Natural killer cell (primary cell): ENCODE results near the gene ADGRB2. TPM values are rescaled to one million over a fixed set of nuclear protein-coding genes. Genes with fewer than 3 reads are reported as not detected.

Experiments
- ATAC-seq, 3 donors: fragments of 150-1000 bp in 2 of 3; fragments of 200-7000 bp in 1 of 3; cut with Tn5 transposase; 1 replicate in 1 of 3; 2 replicates in 2 of 3; pipeline ENCODE4 v1.10.0; 2021; ENCODE audit warnings: mild to moderate bottlenecking in 2 of 3, moderate library complexity in 2 of 3
- DNase-seq, 2 donors: peaks; one replicate each; pipeline versions ENCODE4 v3.0.0 to v3.0.0-alpha.2; 2013 to 2021; ENCODE audit warnings: mixed read lengths in 1 of 2
- H3K27ac ChIP-seq: one replicate; pipeline ENCODE4 v1.5.1; 2013; ENCODE audit warnings: mild to moderate bottlenecking, low read length
- H3K27me3 ChIP-seq: one replicate; pipeline ENCODE4 v1.6.1; 2013; ENCODE audit warnings: low read length; ENCODE audit not compliant: control insufficient read depth, insufficient read depth
- H3K36me3 ChIP-seq: one replicate; pipeline ENCODE4 v1.6.1; 2013; ENCODE audit warnings: low read length; ENCODE audit not compliant: control insufficient read depth, insufficient read depth
- H3K4me1 ChIP-seq: one replicate; pipeline ENCODE4 v1.6.1; 2013; ENCODE audit warnings: low read length; ENCODE audit not compliant: control insufficient read depth, insufficient read depth
- H3K4me3 ChIP-seq: one replicate; pipeline ENCODE4 v1.5.1; 2013; ENCODE audit warnings: low read length
- H3K9me3 ChIP-seq: one replicate; pipeline ENCODE4 v1.6.1; 2013; ENCODE audit warnings: low read length; ENCODE audit not compliant: control insufficient read depth, insufficient read depth
- H3K27ac Mint-ChIP-seq, 2 donors: one replicate each; pipeline ENCODE4 v1.8.0; 2022; ENCODE audit warnings: mild to moderate bottlenecking in 2 of 2, mixed read lengths in 2 of 2, moderate library complexity in 1 of 2
- H3K27me3 Mint-ChIP-seq, 2 donors: one replicate each; pipeline ENCODE4 v1.8.0; 2022; ENCODE audit warnings: low read depth in 2 of 2, mixed read lengths in 2 of 2
- H3K36me3 Mint-ChIP-seq: one replicate; pipeline ENCODE4 v1.8.0; 2022; ENCODE audit warnings: mixed read lengths
- H3K4me1 Mint-ChIP-seq, 2 donors: one replicate each; pipeline ENCODE4 v1.8.0; 2022; ENCODE audit warnings: mixed read lengths in 2 of 2
- H3K4me3 Mint-ChIP-seq: one replicate; pipeline ENCODE4 v1.8.0; 2022; ENCODE audit warnings: mild to moderate bottlenecking, moderate library complexity, mixed read lengths
- H3K9me3 Mint-ChIP-seq, 2 donors: one replicate each; pipeline ENCODE4 v1.8.0; 2022; ENCODE audit warnings: mixed read lengths in 2 of 2
- WGBS: methylation state at CpG from one replicate; pipeline ENCODE4 v1.1.7; 2013; ENCODE audit warnings: missing lambda C conversion rate; ENCODE audit not compliant: insufficient coverage; 5-methylcytosine and 5-hydroxymethylcytosine counted together
- intact Hi-C: fragments of 100-400 bp; cut with micrococcal nuclease; formaldehyde crosslinking; loops from one replicate; pipeline ENCODE4 v1.14.2; 2022
- total RNA-seq, 4 donors: library from RNA; stranded (reverse); fragments of 120-200 nt in 1 of 4; gene quantifications; one replicate each; pipeline versions ENCODE4 v1.2.3 to v1.2.4, GENCODE V29; 2013 to 2022
- TF ChIP-seq, protein P1 (sequence below): fragments of 200-600 bp; IDR thresholded peaks from one replicate; pipeline ENCODE4 v1.8.0; 2022; ENCODE audit warnings: antibody characterized with exemption

ADGRB2 gene
- total RNA-seq, 3 donors from 2014 or later (not counting 1 experiment from before 2014, with no cell fraction given), result 7.6 to 19.9 (median 12.8) TPM

DNA sequence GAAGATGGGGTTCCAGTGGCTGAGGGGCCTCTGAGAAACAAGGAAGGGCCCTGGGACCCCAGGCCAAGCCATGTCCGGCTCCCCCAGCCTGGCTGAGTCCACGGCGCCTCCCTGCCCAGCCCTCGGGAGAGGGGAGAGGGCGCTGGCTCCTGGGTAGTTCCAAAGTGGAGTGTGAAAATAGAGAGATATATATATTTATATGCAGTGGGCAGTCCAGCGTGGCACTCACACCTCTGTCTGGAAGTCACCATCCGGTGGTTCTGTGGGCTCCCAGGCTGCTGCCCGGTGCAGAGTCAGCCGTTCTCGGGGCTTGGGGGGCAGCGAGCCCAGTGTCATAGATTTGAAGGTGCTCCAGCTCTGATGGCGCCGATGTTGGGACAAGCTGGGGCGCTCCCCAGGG lies 36.9 kb downstream of the ADGRB2 start:
- no peak overlapping the region for H3K4me3 Mint-ChIP-seq
- H3K27ac Mint-ChIP-seq, result no peak overlapping the region
- Histone ChIP-seq H3K9me3 (no peaks in the 10 kb centered on the region), H3K27me3 (no peaks in the 10 kb centered on the region), H3K4me3 (no peak overlapping the region), H3K4me1 (peaks cover 3% of the 10 kb centered on the region), H3K36me3 (no peaks in the 10 kb centered on the region), H3K27ac (no peak overlapping the region)
- TF ChIP-seq, protein P1, sequence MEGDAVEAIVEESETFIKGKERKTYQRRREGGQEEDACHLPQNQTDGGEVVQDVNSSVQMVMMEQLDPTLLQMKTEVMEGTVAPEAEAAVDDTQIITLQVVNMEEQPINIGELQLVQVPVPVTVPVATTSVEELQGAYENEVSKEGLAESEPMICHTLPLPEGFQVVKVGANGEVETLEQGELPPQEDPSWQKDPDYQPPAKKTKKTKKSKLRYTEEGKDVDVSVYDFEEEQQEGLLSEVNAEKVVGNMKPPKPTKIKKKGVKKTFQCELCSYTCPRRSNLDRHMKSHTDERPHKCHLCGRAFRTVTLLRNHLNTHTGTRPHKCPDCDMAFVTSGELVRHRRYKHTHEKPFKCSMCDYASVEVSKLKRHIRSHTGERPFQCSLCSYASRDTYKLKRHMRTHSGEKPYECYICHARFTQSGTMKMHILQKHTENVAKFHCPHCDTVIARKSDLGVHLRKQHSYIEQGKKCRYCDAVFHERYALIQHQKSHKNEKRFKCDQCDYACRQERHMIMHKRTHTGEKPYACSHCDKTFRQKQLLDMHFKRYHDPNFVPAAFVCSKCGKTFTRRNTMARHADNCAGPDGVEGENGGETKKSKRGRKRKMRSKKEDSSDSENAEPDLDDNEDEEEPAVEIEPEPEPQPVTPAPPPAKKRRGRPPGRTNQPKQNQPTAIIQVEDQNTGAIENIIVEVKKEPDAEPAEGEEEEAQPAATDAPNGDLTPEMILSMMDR, result no peak
- peaks cover under 1 to 5% of the 10 kb centered on the region in 2 donors for H3K27me3 Mint-ChIP-seq
- WGBS, result 94% methylated on average over 14 of the region's 14 CpGs
- H3K9me3 Mint-ChIP-seq, result no peaks in the 10 kb centered on the region
- DNase-seq (no peak), ATAC-seq (no peak)
- intact Hi-C loops, result no loop called here
- H3K36me3 Mint-ChIP-seq, result no peaks in the 10 kb centered on the region
- peaks cover 0 to 5% of the 10 kb centered on the region in 2 donors for H3K4me1 Mint-ChIP-seq

DNA sequence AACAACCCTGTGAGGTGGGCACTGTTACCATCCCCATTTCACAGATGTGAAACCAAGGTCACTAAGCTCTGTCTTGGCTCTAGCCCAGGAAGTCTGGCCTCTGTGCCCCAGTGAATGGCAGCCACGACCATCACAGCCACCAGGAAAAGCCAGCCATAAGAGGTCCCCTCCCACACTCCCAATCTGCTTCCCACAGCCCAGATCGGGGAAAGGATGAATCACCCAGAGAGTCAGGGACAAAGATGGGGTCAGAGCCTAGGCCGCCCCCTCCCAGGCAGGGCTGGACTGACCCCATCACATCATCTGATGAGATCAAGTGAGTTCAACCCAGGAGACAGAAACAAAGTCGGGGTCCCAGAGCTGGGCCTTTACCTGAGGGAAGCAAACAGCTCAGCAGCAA lies 37.4 kb downstream of the ADGRB2 start:
- H3K4me1 Mint-ChIP-seq, result peaks cover 0 to 5% of the 10 kb centered on the region in 2 donors
- H3K36me3 ChIP-seq, result no peaks in the 10 kb centered on the region
- peaks cover 3% of the 10 kb centered on the region for H3K4me1 ChIP-seq
- no peak overlapping the region for H3K4me3 Mint-ChIP-seq
- H3K27me3 Mint-ChIP-seq, result peaks cover 6 to 9% of the 10 kb centered on the region in 2 donors
- no peaks in the 10 kb centered on the region for H3K27me3 ChIP-seq
- intact Hi-C loops, result no loop called here
- ATAC-seq (no peak), DNase-seq (no peak)
- TF ChIP-seq, protein P1, result no peak
- no peak overlapping the region for H3K27ac Mint-ChIP-seq
- no peak overlapping the region for H3K4me3 ChIP-seq
- no peaks in the 10 kb centered on the region for H3K36me3 Mint-ChIP-seq
- no peaks in the 10 kb centered on the region for H3K9me3 ChIP-seq
- H3K9me3 Mint-ChIP-seq, result no peaks in the 10 kb centered on the region
- WGBS, result 72% methylated on average over 4 of the region's 4 CpGs
- H3K27ac ChIP-seq, result no peak overlapping the region

DNA sequence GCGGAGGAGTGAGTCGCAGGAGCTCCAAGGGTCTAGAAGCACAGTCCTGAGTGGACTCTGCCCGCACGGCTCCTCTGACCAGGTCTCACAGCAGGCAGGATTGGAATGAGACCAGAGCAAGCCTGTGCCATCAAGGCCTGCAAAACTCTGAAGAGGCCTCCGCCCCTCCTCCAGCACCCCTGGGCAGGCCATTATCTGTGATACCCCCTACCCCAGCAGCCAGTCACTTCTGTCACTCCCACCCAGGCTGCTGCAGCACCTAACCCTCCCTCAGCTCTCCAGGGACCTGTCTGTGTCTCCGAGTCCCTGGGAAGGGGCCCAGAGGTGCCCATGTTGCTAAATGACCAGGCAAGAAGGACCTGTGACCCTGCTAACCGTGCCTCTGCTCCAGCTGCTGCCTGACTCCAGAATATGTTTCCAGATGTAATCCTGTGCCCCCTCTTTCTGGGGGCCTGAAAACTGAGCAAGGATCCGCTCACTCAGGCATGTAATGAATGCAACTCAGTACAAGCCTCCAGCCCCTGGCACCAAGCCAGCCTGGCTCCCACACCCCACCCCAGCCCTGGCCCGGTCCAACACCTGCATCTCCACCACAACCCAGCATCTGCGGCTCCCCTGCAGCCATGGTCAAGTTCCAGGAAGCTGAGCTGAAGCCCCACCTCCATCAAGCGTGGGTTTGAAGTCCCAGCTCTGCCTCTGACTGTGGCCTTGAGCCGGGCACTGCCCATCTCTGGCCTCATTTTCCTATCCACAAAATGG lies 38.2 kb downstream of the ADGRB2 start:
- no peaks in the 10 kb centered on the region for H3K36me3 ChIP-seq
- H3K4me3 ChIP-seq, result no peak overlapping the region
- Mint-ChIP-seq H3K27ac (no peak overlapping the region), H3K4me3 (no peak overlapping the region), H3K9me3 (no peaks in the 10 kb centered on the region), H3K36me3 (no peaks in the 10 kb centered on the region), H3K4me1 (peaks cover 0 to 5% of the 10 kb centered on the region in 2 donors), H3K27me3 (peaks cover 7 to 11% of the 10 kb centered on the region in 2 donors)
- WGBS, result 75% methylated on average over 12 of the region's 12 CpGs
- DNase-seq (no peak), ATAC-seq (no peak)
- intact Hi-C loops, result no loop called here
- no peaks in the 10 kb centered on the region for H3K27me3 ChIP-seq
- no peak overlapping the region for H3K27ac ChIP-seq
- H3K4me1 ChIP-seq, result peaks cover 3% of the 10 kb centered on the region
- no peaks in the 10 kb centered on the region for H3K9me3 ChIP-seq
- TF ChIP-seq, protein P1, result no peak

DNA sequence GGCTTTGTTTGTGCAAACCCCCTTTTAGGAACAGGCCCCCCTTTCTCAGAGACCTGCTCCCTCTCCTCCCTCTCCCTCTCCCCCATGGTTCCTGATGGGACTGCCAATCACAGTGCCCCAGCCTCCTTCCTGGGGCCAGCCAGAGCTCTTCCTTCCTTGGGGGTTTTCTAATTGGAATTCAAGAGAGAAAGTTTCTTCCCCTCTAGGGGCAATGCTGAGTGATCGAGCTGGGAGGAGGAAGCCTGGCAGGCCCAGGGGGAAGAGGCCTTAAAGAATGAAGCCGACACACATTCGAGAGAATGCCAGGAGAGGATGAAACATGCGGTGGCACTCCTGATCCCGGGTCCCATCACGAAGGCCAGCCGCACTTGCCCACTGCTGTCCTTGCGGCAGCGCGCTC lies 39.0 kb downstream of the ADGRB2 start:
- Histone ChIP-seq H3K27me3 (no peaks in the 10 kb centered on the region), H3K9me3 (no peaks in the 10 kb centered on the region), H3K4me3 (no peak overlapping the region), H3K4me1 (peaks cover 3% of the 10 kb centered on the region), H3K36me3 (no peaks in the 10 kb centered on the region), H3K27ac (no peak overlapping the region)
- DNase-seq, result no peak
- H3K27ac Mint-ChIP-seq, result no peak overlapping the region
- WGBS, result 68% methylated on average over 10 of the region's 10 CpGs
- intact Hi-C loops, result no loop called here
- H3K4me1 Mint-ChIP-seq, result peaks cover 0 to 5% of the 10 kb centered on the region in 2 donors
- TF ChIP-seq, protein P1, result no peak
- H3K9me3 Mint-ChIP-seq, result no peaks in the 10 kb centered on the region
- peaks cover 7 to 11% of the 10 kb centered on the region in 2 donors for H3K27me3 Mint-ChIP-seq
- H3K36me3 Mint-ChIP-seq, result no peaks in the 10 kb centered on the region
- no peak for ATAC-seq
- no peak overlapping the region for H3K4me3 Mint-ChIP-seq
